GM11168 (cell line): ENCODE results near the gene DSCAM.
"Not testable (repeated sequence)": the region's sequence is repeated elsewhere in the genome, so short reads cannot be mapped to it uniquely, and the experiment has no call there.

Experiments
- in situ Hi-C: fragments of 300-500 bp; cut with MboI; formaldehyde crosslinking; loops from one replicate; pipeline ENCODE4 v1.12.0; 2022; ENCODE audit warnings: low sequenced_read_pairs; ENCODE audit not compliant: unreplicated experiment

Gene DSCAM

DNA sequence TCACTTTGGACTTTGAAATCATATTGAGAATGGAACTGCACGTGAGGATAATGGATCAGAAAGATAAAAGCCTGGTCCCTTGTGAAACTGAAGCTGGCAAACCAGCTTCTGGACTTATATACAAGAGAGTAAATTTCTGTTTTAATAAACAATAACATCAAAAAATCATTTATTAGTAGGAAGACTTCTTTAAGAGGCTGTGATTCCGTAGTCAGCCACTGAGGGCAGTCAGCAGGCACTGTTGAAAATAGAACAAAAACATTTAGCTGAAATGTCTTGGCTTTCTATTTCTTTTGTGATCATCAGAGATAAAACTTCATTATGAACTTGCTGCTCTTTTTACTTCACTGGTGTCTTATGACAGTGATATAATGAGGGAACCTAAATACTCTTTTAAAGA, 490.3 kb downstream of the DSCAM start:
- in situ Hi-C loops: no loop called here

DNA sequence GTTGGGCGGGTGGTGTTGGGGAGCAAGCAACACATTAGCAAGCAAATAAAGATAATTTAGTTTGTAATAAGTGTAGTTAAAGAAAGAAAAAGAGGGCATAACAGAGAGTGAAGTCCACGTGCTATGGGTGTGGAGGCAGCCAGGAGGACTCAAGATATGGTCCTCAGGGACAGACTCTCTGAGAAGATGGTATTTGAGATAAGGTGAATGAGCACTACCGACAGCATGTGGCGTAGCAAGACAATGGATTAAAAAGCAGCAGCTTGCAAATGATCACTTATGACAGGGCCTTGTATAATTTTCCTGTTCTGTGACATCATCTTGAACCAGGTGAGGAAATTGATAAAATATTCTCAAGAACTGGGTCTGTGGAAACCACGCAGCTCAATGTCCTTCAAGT, 491.9 kb downstream of the DSCAM start:
- in situ Hi-C loops: no loop called here

DNA sequence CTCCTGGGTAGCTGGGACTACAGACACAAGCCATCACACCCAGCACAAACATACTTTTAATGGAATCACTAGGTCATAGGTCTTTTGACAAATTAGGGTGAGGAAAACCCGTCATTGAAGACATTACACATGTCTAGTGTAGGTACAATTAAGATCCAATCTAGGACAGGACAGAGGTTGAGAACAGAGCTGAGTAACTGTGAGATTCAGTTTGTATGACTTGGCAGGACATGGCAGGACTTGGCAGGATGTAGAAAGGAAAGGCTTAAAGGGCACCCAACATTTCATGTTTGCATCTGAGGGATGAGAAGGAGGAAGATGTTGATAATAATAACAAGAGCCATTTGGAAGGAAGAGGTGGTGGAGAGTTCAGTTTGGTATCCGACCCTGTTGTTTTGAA, 496.0 kb downstream of the DSCAM start:
- in situ Hi-C loops: no loop called here

- in situ Hi-C loops: no loop called here
These were observed 497.4 kb downstream of the DSCAM start for GRCh38 chr21:40349591-40349990.

DNA sequence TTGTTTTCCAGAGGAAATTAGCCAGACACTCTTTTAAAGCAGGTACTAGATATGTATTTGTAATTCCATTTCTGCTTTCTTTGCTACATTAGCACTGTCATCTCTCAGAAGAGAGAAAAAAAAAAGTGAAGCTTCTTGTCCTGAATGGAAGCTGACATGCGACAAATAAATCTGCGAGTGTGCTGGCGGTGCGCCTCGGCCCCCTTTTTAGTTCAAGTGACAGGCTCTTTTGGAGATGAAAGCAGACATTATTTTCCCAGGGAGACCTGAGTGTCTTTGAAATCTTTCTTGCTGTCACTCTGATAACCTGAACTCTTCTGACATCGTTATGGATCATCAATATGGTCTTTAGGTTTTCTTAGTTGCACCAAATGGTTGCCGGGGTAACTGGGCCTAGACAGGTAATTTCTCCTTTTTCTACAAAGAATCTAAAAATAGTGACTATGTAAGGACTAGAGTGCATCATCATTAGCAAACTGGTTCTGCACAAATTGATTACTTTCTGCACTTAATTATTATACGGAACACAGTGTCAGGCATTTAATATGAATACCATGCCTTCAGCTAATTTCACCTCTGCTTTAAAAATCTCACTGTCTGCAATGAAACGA, 501.1 kb downstream of the DSCAM start:
- in situ Hi-C loops: no loop called here

DNA sequence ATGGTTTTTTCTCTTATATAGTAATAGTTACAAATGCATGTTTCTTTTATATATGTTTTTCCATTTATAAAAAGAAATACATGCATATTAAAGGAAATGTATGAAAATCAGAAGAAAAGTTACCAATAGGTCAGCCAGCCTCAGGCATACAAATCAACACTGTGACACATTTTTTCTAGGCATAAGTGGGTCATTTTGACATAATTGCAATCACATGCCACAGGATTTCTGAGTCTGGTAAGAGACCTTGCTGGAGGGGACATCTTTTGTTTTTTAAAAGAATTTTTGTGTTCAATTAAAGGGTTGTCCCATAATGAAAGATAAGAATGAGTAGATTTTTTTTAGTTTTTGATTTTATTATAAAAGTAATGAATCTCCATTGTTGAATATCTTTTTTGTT, 506.6 kb downstream of the DSCAM start:
- in situ Hi-C loops: no loop called here

DNA sequence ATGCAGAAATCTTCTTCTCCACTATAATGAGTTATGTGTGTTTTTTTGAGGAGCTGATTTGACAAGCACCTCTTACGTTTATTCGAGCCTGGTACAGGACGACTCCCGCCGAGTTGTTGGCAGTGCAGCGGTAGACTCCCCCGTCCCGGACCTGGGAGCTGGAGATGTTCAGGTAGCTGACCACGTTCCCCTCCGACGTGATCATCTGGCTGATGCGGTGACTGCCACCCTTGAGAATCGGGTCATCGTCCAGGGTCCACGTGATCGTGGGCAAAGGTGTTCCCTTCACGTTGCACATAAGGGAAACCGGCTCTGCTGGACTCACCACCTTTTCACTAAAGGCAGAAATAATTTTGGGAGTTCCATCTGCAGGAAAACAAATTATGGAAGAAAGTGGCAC, 507.9 kb downstream of the DSCAM start:
- in situ Hi-C loops: no loop called here

DNA sequence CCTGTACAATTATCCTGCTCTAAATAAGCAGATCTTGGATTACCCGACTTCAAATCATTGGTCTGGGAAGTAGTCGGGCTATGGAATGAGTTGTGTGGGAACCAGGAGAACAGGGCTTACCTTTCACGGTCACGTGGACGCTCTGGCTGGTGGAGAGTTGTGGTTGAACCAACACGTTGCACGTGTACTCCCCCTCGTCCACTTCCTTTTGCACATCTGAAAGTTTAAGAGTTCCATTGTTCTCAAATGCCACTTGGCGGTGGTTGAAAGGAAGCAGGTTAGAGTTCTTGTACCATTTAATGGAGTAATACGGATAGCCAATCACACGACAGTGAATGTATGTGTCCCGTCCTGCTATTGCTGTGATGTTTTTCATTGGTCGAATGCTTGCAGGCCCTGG, 509.0 kb downstream of the DSCAM start:
- in situ Hi-C loops: no loop called here

GRCh38 chr21:40335704-40336103, 511.3 kb downstream of the DSCAM start:
- in situ Hi-C loops: no loop called here

DNA sequence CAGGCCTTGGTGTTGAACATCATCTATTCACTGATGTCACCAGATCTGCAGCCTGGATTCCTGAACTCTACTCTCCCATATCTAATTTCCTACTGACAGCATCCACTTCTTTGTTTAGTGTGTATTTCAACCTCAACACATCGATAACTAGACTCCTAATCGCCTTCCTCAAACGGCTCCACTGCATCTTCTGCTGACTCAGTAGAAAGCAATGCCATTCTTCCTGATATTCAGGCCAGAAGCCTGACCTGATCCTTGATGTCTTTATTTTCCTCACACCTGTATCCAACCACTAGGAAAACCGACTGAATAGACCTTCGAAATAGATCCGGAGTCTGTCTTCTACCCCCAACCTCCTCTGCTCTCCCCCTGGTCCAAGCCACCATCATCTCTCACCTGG, 512.8 kb downstream of the DSCAM start:
- in situ Hi-C loops: no loop called here

GRCh38 chr21:40333731-40334130, 513.2 kb downstream of the DSCAM start:
- in situ Hi-C loops: no loop called here

- in situ Hi-C loops: no loop called here
These were observed 515.2 kb downstream of the DSCAM start for GRCh38 chr21:40331804-40332203.

GRCh38 chr21:40331172-40331571, 515.8 kb downstream of the DSCAM start:
- in situ Hi-C loops: no loop called here

- in situ Hi-C loops: no loop called here
These were observed 522.6 kb downstream of the DSCAM start for GRCh38 chr21:40324389-40324788.

DNA sequence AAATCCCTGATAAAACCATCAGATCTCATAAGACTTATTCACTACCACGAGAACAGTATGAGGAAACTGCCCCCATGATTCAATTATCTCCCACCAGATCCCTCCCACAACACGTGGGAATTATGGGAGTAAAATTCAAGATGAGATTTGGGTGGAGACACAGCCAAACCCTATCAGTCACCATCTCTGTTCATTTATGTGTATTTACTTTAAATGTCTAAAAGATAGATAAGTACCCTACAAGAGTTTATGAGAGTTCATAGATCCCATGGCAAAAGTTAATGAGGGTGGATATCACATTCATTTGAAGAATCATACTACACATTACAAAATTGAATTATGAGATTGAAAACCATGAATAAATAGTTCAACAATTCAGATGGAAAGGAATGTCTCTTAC, 526.2 kb downstream of the DSCAM start:
- in situ Hi-C loops: not testable (repeated sequence)

DNA sequence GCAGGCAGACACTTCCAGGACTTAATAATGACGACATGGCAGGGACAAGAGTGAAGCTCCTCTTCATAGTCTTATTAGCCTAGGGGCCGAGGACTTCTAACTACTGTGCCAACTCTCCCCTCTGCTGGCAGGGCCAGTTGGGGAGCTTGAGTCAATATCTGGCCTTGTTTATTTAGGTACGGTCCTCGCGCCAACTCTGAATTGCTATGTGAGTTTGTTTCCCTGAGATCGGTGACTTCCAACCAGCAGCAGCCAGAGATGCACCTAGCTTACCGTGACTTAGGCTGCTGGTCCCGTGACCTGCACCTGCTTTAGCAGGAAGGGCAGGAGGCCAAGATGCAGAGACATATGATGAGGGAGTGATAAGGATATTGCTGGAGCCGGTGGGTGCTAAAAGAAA, 528.6 kb downstream of the DSCAM start:
- in situ Hi-C loops: no loop called here

DNA sequence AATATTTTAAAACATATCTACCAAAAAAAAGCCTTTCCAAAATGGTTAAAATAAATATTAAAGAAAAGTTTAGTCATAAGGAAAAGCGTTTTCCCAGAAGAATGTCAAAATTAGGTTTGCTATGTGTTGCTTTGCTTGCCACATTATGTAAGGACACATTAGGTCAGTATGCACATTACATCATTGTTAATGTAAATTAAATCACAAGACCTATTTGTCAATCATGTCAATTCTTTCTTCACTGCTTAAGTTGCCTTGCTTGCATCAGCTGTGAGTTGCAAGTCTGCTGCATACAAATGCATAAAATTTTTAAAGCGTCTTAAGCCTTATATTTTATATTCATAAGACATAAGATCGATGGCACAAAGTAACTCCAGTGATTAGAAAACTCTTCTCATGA, 530.9 kb downstream of the DSCAM start:
- in situ Hi-C loops: no loop called here

GRCh38 chr21:40315626-40316025, 531.3 kb downstream of the DSCAM start:
- in situ Hi-C loops: no loop called here

DNA sequence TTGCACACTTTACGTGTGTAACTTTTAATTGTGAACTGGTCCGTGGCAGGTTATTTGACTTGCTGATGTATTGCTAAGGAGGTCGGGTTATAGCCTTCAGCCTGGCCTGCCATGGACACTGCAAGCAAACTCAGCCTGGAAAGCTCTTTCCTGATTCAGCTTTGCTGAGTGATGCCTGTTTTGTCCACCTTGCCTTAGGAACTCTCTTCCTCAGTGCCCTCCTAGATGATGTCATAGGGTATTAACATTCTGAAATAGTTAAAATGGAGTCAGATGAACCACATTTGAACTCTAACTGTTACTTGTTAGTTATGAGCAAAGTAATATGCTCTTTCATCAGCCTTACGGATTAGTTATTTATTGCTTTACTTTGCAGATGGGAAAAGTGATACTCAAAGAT, 533.7 kb downstream of the DSCAM start:
- in situ Hi-C loops: no loop called here

DNA sequence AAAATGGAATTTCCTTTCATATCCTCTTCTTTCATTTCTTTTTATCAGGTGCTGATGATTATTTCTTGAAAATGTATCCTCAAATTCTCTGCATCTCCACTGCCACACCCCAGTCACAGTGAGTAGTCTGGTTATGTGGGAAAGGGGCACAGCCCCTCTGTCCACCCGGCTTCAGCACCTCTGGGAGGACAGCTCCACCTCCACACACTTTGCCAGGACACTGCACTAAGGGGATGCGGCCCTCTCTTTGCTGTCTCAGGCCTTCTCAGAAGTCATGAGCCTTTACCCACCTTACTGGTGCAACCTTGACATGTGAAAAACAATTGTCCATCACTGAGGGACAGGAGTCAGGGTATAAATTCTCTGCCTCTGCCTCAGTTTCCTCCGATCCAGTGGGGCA, 546.7 kb downstream of the DSCAM start:
- in situ Hi-C loops: no loop called here

DNA sequence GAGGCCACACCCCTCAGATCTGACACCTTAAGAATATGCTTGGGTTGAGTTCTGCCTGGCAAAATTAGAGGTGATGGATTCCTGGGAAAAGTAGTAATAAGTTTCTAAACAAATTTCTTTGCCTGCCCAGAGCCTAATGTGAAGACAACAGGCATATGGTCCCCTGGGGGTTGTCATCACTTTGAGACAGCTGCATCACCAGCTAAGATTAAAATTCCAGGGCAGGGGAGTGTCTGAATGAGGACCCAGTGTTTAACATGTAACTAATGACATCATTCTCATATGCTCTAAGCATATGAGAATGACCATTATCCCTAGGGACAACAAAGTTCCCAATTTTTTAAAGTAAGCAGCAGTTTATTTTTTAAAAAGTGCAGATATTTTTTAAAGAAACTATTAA, 547.5 kb downstream of the DSCAM start:
- in situ Hi-C loops: no loop called here

- in situ Hi-C loops: no loop called here
These were observed 552.6 kb downstream of the DSCAM start for GRCh38 chr21:40294345-40294744.

DNA sequence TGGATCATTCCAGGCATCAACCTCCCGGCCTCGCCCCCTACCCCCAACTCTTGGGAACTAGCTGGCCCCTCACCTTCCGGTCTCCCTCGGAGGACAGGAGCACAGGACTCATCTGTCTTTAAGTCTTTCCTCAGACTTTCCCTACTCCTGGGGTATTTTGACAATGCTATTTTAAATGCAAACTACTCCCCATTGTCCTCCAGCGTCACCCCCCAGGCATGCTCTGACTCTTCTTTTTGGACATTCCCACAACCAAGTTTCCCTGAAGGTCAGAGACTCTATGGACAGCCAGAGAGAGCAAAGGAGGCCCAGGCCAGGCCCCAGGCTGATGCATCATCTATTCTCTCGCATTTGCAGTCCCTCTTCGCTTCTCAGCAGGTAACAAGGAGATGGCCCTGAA, 555.4 kb downstream of the DSCAM start:
- in situ Hi-C loops: no loop called here
